HCT116 (cell line): ENCODE data around the gene SRSF7. TPM values are rescaled to one million over a fixed set of nuclear protein-coding genes. Genes with fewer than 3 reads are reported as not detected.

ENCODE experiments used
- ATAC-seq: fragments of 200-7000 bp; cut with Tn5 transposase; 2 replicates; pipeline ENCODE4 v1.9.1; 2020; ENCODE audit warnings: mild to moderate bottlenecking, moderate library complexity
- BruUV-seq: library from RNA; stranded (reverse); fragments of 400-500 nt; replicated peaks from 2 replicates; lab custom pipeline; 2021; lab: Mats Ljungman, UMichigan
- CTCF ChIA-PET: fragments of 300-600 bp; sonication (Branson Sonifier 250); formaldehyde crosslinking; loops from one replicate; lab custom pipeline; 2021; ENCODE audit warnings: antibody characterized with exemption; lab: Charles Lee
- POLR2A ChIA-PET: fragments of 300-600, 350-600 bp; sonication (Branson Sonifier 250); formaldehyde crosslinking; loops from one replicate; lab custom pipeline; 2021; ENCODE audit warnings: antibody characterized with exemption; lab: Charles Lee
- RAD21 ChIA-PET, 2 experiments: fragments of 300-600 bp; sonication (Branson Sonifier 250); formaldehyde crosslinking; loops; one replicate each; lab custom pipeline; 2023; ENCODE audit warnings: low total read pairs in 2 of 2; ENCODE audit not compliant: uncharacterized antibody in 2 of 2, unreplicated experiment in 2 of 2, low non-redundant PET in 1 of 2; lab: Charles Lee
- DNase-seq: peaks from one replicate; pipeline ENCODE4 v3.0.0-alpha.2; 2010; ENCODE audit warnings: low read depth, low spot score
- H2AFZ ChIP-seq: fragments of 200-600 bp; shearing (Covaris generic), sonication (generic); 2 replicates; pipeline ENCODE4 v1.6.1; 2017; ENCODE audit warnings: low read depth, mixed run types, mixed read lengths, antibody characterized with exemption, low read length; ENCODE audit not compliant: poor library complexity, severe bottlenecking
- H3K27ac ChIP-seq: 2 replicates; pipeline ENCODE4 v1.5.1; 2012; ENCODE audit warnings: low read depth, low read length
- H3K27me3 ChIP-seq: fragments of 200-600 bp; sonication (generic); 2 replicates; pipeline ENCODE4 v1.6.1; 2016; ENCODE audit warnings: mixed run types, low read length, mixed read lengths; ENCODE audit not compliant: insufficient read depth
- H3K36me3 ChIP-seq, 2 experiments: fragments of 200-500 bp in 1 of 2; fragments of 200-600 bp in 1 of 2; sonication (Bioruptor generic) in 1 of 2; sonication (generic) in 1 of 2; 2 replicates each; pipeline versions ENCODE4 v1.5.1 to v1.6.1; 2014 to 2016; ENCODE audit warnings: low read length in 2 of 2, inconsistent platforms in 1 of 2, mixed read lengths in 1 of 2, mixed run types in 1 of 2; ENCODE audit not compliant: insufficient read depth in 2 of 2, control insufficient read depth in 1 of 2
- H3K4me1 ChIP-seq, 2 experiments: fragments of 200-600 bp in 1 of 2; sonication (generic) in 1 of 2; 2 replicates each; pipeline versions ENCODE4 v1.5.1 to v1.6.1; 2012 to 2017; ENCODE audit warnings: low read length in 2 of 2, inconsistent platforms in 1 of 2, mild to moderate bottlenecking in 1 of 2, mixed read lengths in 1 of 2, mixed run types in 1 of 2, moderate library complexity in 1 of 2; ENCODE audit not compliant: insufficient read depth in 2 of 2, control insufficient read depth in 1 of 2
- H3K4me2 ChIP-seq: fragments of 200-600 bp; sonication (generic); 2 replicates; pipeline ENCODE4 v1.6.1; 2017; ENCODE audit warnings: mixed run types, low read length, mixed read lengths
- H3K4me3 ChIP-seq, 2 experiments: fragments of 200-600 bp in 1 of 2; sonication (generic) in 1 of 2; replicated peaks in 1 of 2; 2 replicates each; pipeline ENCODE4 v1.5.1; 2011 to 2016; ENCODE audit warnings: low read length in 2 of 2, control low read depth in 1 of 2, low read depth in 1 of 2, mild to moderate bottlenecking in 1 of 2, mixed read lengths in 1 of 2, mixed run types in 1 of 2
- H3K79me2 ChIP-seq: fragments of 200-600 bp; sonication (generic); 2 replicates; pipeline ENCODE4 v1.6.1; 2017; ENCODE audit warnings: mild to moderate bottlenecking, mixed run types, low read length, moderate library complexity, mixed read lengths; ENCODE audit not compliant: insufficient read depth
- H3K9ac ChIP-seq: fragments of 200-600 bp; sonication (generic); 2 replicates; pipeline ENCODE4 v1.6.1; 2016; ENCODE audit warnings: low read length, mixed read lengths
- H3K9me2 ChIP-seq: fragments of 200-600 bp; sonication (generic), shearing (Covaris generic); 2 replicates; pipeline ENCODE4 v1.6.1; 2017; ENCODE audit warnings: mixed run types, mild to moderate bottlenecking, moderate library complexity; ENCODE audit not compliant: insufficient read depth
- H3K9me3 ChIP-seq, 2 experiments: fragments of 200-500 bp in 1 of 2; fragments of 200-600 bp in 1 of 2; sonication (Bioruptor generic) in 1 of 2; sonication (generic) in 1 of 2; 2 replicates each; pipeline ENCODE4 v1.6.1; 2014 to 2017; ENCODE audit warnings: low read length in 2 of 2, mixed read lengths in 2 of 2, inconsistent platforms in 1 of 2, low read depth in 1 of 2, mild to moderate bottlenecking in 1 of 2, mixed run types in 1 of 2, moderate library complexity in 1 of 2; ENCODE audit not compliant: control insufficient read depth in 1 of 2, insufficient read depth in 1 of 2
- H4K20me1 ChIP-seq: fragments of 200-600 bp; sonication (generic), shearing (Covaris generic); 2 replicates; pipeline ENCODE4 v1.6.1; 2017; ENCODE audit warnings: mixed run types, mild to moderate bottlenecking, moderate library complexity; ENCODE audit not compliant: insufficient read depth
- CBX3 ChIP-seq: IDR thresholded peaks from 2 replicates; pipeline ENCODE4 v1.6.1; 2012; ENCODE audit warnings: low read depth
- CEBPB ChIP-seq: IDR thresholded peaks from 2 replicates; pipeline ENCODE4 v1.6.1; 2012; ENCODE audit warnings: low read depth
- EGR1 ChIP-seq: IDR thresholded peaks from 2 replicates; pipeline ENCODE4 v1.6.1; 2012; ENCODE audit warnings: low read depth
- ELF1 ChIP-seq: IDR thresholded peaks from 2 replicates; pipeline ENCODE4 v1.6.1; 2012; ENCODE audit warnings: low read depth, borderline replicate concordance
- EZH2 ChIP-seq: fragments of 200-600 bp; sonication (generic); IDR thresholded peaks from 2 replicates; pipeline ENCODE4 v1.6.1; 2017; ENCODE audit warnings: antibody characterized with exemption, mixed run types
- EZH2phosphoT487 ChIP-seq: fragments of 200-600 bp; IDR thresholded peaks from 2 replicates; pipeline ENCODE4 v1.6.1; 2018; ENCODE audit warnings: antibody characterized with exemption, borderline replicate concordance
- POLR2A ChIP-seq: IDR thresholded peaks from 2 replicates; pipeline ENCODE4 v1.7.0; 2011; ENCODE audit warnings: borderline replicate concordance; ENCODE audit not compliant: insufficient read depth, insufficient read length; ENCODE audit errors: extremely low read depth
- POLR2AphosphoS5 ChIP-seq: IDR thresholded peaks from 2 replicates; pipeline ENCODE4 v1.6.1; 2011; ENCODE audit warnings: mild to moderate bottlenecking, low read depth, low read length, moderate library complexity
- RAD21 ChIP-seq: IDR thresholded peaks from 2 replicates; pipeline ENCODE4 v1.6.1; 2012; ENCODE audit warnings: low read depth, mild to moderate bottlenecking
- REST ChIP-seq: IDR thresholded peaks from 2 replicates; pipeline ENCODE4 v1.6.1; 2012; ENCODE audit warnings: low read depth
- SIN3A ChIP-seq: IDR thresholded peaks from 2 replicates; pipeline ENCODE4 v1.6.1; 2012; ENCODE audit warnings: low read depth
- SRF ChIP-seq: IDR thresholded peaks from 2 replicates; pipeline ENCODE4 v1.6.1; 2012; ENCODE audit warnings: low read depth
- YY1 ChIP-seq: IDR thresholded peaks from 2 replicates; pipeline ENCODE4 v1.6.1; 2011; ENCODE audit warnings: low read length, low read depth, moderate library complexity, mild to moderate bottlenecking; ENCODE audit not compliant: insufficient replicate concordance; ENCODE audit errors: extremely low read depth
- intact Hi-C: fragments of 100-400 bp; cut with micrococcal nuclease; formaldehyde crosslinking; loops from 2 replicates; pipeline ENCODE4 v1.10.0; 2022
- total RNA-seq: library from RNA; stranded (reverse); gene quantifications from one replicate; pipeline ENCODE4 v1.2.1, GENCODE V29; 2021; ENCODE audit not compliant: unreplicated experiment
- TF ChIP-seq, protein P1 (sequence below): IDR thresholded peaks from 2 replicates; pipeline ENCODE4 v1.6.1; 2012

The SRSF7 gene
- total RNA-seq, 1 experiment from 2014 or later, result 215 TPM

- RAD21 ChIA-PET, result no interaction called here
- POLR2A ChIA-PET, result interaction anchor here (1.1 kb wide), 1 partner anchor 27 kb away, joined by 3 read pairs; the partner anchor contains the start of gene SRSF7
- Histone ChIP-seq H3K79me2 (peaks cover 13% of the 10 kb centered on the region), H3K9ac (peak overlapping the region; percentile 77), H3K4me2 (peak overlapping the region; percentile 79), H3K9me2 (no peaks in the 10 kb centered on the region), H4K20me1 (no peaks in the 10 kb centered on the region), H3K4me1 (peaks cover 0 to 7% of the 10 kb centered on the region in 2 experiments; a peak in 2 of 4 replicates), H3K27ac (peak overlapping the region; percentile 53), H3K4me3 (peak overlapping the region; percentile 69 to 76), H3K27me3 (no peaks in the 10 kb centered on the region), H3K9me3 (no peaks in the 10 kb centered on the region), H3K36me3 (peaks cover 4 to 13% of the 10 kb centered on the region in 2 experiments; a peak in 2 of 4 replicates), H2AFZ (no peak overlapping the region)
- DNase-seq, result no peak
- no peak for ATAC-seq
- no TSS peak for BruUV-seq
- CTCF ChIA-PET, result no interaction called here
- intact Hi-C loops, result no loop called here
- no peak for TF ChIP-seq RAD21
- TF ChIP-seq POLR2AphosphoS5, result no peak
- no peak for TF ChIP-seq ELF1
- no peak for TF ChIP-seq SIN3A
- TF ChIP-seq YY1, result no peak
Measured at GRCh38 chr2:38778687-38779082, 27.5 kb upstream of the SRSF7 start.

DNA sequence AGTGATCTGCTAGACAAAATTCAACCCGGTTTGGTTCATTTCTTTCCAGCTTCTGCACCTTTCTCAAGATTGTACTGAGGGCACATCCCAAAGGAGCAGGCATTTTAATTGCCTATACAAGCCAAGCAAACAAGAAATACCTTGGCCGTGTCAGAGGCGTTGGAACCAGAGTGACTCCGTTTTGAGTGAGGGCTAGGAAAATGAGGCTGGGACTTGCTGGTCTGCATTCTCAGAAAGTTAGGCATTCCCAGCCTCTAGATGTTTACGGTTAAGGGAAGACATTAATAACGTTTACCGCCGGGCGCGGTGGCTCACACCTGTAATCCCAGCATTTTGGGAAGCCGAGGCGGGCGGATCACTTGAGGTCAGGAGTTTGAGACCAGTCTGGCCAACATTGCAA, 25.4 kb upstream of the SRSF7 start:
- no peak for ATAC-seq

More for the DNA sequence above, 25.4 kb upstream of the SRSF7 start:
- no peak overlapping the region for H3K9ac ChIP-seq
- ChIA-PET RAD21 (no interaction called here), CTCF (no interaction called here), POLR2A (no interaction called here)
- peaks cover 13% of the 10 kb centered on the region for H3K79me2 ChIP-seq
- H3K36me3 ChIP-seq, result peaks cover 3 to 11% of the 10 kb centered on the region in 2 experiments; a peak in 2 of 4 replicates
- DNase-seq, result no peak
- H3K4me3 ChIP-seq, result no peak overlapping the region
- H3K9me3 ChIP-seq, result no peaks in the 10 kb centered on the region
- H3K27me3 ChIP-seq, result no peaks in the 10 kb centered on the region
- TF ChIP-seq YY1, result no peak
- no peak for TF ChIP-seq POLR2AphosphoS5
- TF ChIP-seq EZH2, result no peak
- no peak for TF ChIP-seq EZH2phosphoT487
- TF ChIP-seq REST, result no peak
- no peak for TF ChIP-seq EGR1
- no peak for TF ChIP-seq CEBPB
- TF ChIP-seq, protein P1, sequence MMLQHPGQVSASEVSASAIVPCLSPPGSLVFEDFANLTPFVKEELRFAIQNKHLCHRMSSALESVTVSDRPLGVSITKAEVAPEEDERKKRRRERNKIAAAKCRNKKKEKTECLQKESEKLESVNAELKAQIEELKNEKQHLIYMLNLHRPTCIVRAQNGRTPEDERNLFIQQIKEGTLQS, result no peak
- no peak for TF ChIP-seq SIN3A
- no peak for TF ChIP-seq POLR2A
- no peak for TF ChIP-seq SRF
- no peak for TF ChIP-seq CBX3
- TF ChIP-seq ELF1, result no peak
- TF ChIP-seq, all 23 proteins: peak for 0
- Histone ChIP-seq H3K4me2 (no peak overlapping the region), H3K9me2 (no peaks in the 10 kb centered on the region), H2AFZ (no peak overlapping the region), H3K27ac (no peak overlapping the region), H4K20me1 (no peaks in the 10 kb centered on the region), H3K4me1 (peaks cover 0 to 7% of the 10 kb centered on the region in 2 experiments; a peak in 2 of 4 replicates)
- intact Hi-C loops, result no loop called here
- no TSS peak for BruUV-seq
